H1 (cell line): Measurements from ENCODE around the gene UBN2. TPM values are rescaled to one million over a fixed set of nuclear protein-coding genes. Genes with fewer than 3 reads are reported as not detected.

Experiments
- BACH1 ChIP-seq: IDR thresholded peaks from 2 replicates; pipeline ENCODE4 v1.6.1; 2012; ENCODE audit warnings: low read length, improper control_type of control experiment
- CHD7 ChIP-seq: fragments of 300-600 bp; sonication (generic); IDR thresholded peaks from 2 replicates; pipeline ENCODE4 v1.7.1; 2012; ENCODE audit warnings: low read length, moderate library complexity, mild to moderate bottlenecking, inconsistent platforms; ENCODE audit not compliant: insufficient replicate concordance
- E2F6 ChIP-seq: IDR thresholded peaks from 2 replicates; pipeline ENCODE4 v1.6.1; 2012; ENCODE audit warnings: inconsistent platforms
- HDAC6 ChIP-seq: IDR thresholded peaks from one replicate; pipeline ENCODE4 v1.7.1; 2012; ENCODE audit warnings: low read depth, mild to moderate bottlenecking, inconsistent platforms, low read length, moderate library complexity
- MAX ChIP-seq: IDR thresholded peaks from 2 replicates; pipeline ENCODE4 v1.6.1; 2012; ENCODE audit warnings: inconsistent platforms
- RXRA ChIP-seq: IDR thresholded peaks from 2 replicates; pipeline ENCODE4 v1.6.1; 2011; ENCODE audit warnings: low read depth, mild to moderate bottlenecking, low read length, moderate library complexity; ENCODE audit not compliant: insufficient read depth
- polyA plus RNA-seq, 7 experiments: library from polyadenylated mRNA; depleted of rRNA in 3 of 7; stranded (reverse) in 5 of 7; unstranded in 2 of 7; fragments of >200 nt in 5 of 7; fragments of 200-250 nt in 2 of 7; gene quantifications; 1 replicate in 5 of 7; 2 replicates in 1 of 7; 4 replicates in 1 of 7; pipeline versions ENCODE4 v1.2.1 to v1.2.3, GENCODE V29; 2011 to 2013; ENCODE audit warnings: missing spikeins in 2 of 7, mixed read lengths in 2 of 7
- total RNA-seq: library from RNA; stranded (reverse); fragmentation: NEBNext Ultra II Directional; extraction: Animal tissue kit (Norgen Biotek cat#: 25700); gene quantifications from 2 replicates; pipeline ENCODE4 v1.2.1, GENCODE V29; 2021

The UBN2 gene
- total and polyA plus RNA-seq, 2 of the 8 experiments (the other 6 are each of a cell fraction or from before 2014, with no cell fraction given): 4.1 to 39.6 TPM

GRCh38 chr7:139242741-139243281 lies 11.8 kb downstream of the UBN2 start (continued):
- TF ChIP-seq CHD7 (no peak), E2F6 (no peak), MAX (no peak), RXRA (no peak), HDAC6 (no peak), BACH1 (no peak)
